ENCODE data around the gene KLHDC8A.
"Not testable (repeated sequence)": the region's sequence is repeated elsewhere in the genome, so short reads cannot be mapped to it uniquely, and the experiment has no call there.

KLHDC8A gene, protein sequence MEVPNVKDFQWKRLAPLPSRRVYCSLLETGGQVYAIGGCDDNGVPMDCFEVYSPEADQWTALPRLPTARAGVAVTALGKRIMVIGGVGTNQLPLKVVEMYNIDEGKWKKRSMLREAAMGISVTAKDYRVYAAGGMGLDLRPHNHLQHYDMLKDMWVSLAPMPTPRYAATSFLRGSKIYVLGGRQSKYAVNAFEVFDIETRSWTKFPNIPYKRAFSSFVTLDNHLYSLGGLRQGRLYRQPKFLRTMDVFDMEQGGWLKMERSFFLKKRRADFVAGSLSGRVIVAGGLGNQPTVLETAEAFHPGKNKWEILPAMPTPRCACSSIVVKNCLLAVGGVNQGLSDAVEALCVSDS

GRCh38 chr1:205356440-205357139, at the start of gene KLHDC8A:
Gene KLHDC8A, minus strand, starts transcription at chr1:205356922. Its CDS starts 13,318 bp downstream, at chr1:205343604.
- no peak for DNase-seq (ENCODE audit: low read depth in 3 of 3, low spot score in 1 of 3)

DNA sequence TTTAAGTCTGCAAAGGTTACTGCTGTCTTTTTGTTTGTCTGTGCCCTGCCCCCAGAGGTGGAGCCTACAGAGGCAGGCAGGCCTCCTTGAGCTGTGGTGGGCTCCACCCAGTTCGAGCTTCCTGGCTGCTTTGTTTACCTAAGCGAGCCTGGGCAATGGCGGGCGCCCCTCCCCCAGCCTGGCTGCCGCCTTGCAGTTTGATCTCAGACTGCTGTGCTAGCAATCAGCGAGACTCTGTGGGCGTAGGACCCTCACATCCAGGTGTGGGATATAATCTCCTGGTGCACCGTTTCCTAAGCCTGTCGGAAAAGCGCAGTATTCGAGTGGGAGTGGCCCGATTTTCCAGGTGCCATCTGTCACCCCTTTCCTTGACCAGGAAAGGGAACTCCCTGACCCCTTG, 49.5 kb upstream of the KLHDC8A start:
- not testable (repeated sequence) for DNase-seq (ENCODE audit: low read depth in 3 of 3, low spot score in 1 of 3)

DNA sequence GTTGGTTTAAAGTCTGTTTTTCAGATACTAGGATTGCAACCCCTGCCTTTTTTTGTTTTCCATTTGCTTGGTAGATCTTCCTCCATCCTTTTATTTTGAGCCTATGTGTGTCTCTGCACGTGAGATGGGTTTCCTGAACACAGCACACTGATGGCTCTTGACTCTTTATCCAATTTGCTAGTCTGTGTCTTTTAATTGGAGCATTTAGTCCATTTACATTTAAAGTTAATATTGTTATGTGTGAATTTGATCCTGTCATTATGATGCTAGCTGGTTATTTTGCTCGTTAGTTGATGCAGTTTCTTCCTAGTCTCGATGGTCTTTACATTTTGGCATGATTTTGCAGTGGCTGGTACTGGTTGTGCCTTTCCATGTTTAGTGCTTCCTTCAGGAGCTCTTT, 47.8 kb upstream of the KLHDC8A start:
- not testable (repeated sequence) for DNase-seq (ENCODE audit: low read depth in 3 of 3, low spot score in 1 of 3)

GRCh38 chr1:205398586-205398985, 41.9 kb upstream of the KLHDC8A start:
- DNase-seq (ENCODE audit: low read depth in 3 of 3, low spot score in 1 of 3): no peak

DNA sequence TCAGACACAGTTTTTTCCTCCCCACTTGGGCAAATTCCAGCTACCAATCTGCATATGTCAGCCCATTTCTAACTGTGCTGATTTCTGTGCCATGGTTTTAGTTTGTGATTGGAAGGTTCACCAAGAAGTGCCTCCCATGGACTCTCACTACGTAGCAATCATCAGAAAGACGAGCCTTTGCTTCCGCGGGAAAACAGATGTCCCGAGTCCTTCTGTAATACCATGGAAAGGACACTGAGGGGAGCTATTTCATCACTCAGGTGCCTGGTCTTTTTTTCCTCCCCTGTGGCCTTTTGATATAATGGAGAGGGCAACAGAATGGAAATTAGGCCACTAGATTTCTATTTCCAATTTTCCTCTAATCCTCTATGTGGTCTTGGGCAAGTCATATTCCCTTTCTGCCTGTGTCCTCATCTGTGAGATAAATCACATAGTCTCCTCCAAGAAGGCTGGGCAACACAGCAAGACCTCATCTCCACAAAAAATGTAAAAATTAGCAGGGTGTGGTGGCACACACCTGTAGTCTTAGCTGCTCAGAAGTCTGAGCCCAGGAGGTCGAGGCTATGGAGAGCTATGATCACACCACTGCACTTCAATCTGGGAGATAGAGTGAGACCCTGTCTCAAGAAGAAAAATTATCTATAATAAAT, 40.4 kb upstream of the KLHDC8A start:
- no peak for DNase-seq (ENCODE audit: low read depth in 3 of 3, low spot score in 1 of 3)

DNA sequence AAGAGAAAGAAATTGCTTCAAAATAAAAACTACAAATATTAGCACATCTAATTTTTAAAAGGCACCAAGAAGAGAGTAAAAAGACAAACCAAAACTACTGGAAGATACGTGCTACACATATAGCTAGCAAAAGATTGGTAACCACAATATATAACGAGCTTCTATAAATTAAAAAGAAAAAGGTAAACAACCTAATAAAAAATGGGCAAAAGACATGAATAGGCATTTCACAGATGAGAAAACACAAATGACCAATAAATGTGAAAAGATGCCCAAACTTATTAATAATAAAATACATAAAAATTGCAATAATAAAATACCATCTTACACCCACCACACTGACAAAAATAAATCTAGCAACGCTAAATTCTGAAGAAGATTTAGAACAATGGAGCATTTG, 38.9 kb upstream of the KLHDC8A start:
- DNase-seq (ENCODE audit: low read depth in 3 of 3, low spot score in 1 of 3): no peak

DNA sequence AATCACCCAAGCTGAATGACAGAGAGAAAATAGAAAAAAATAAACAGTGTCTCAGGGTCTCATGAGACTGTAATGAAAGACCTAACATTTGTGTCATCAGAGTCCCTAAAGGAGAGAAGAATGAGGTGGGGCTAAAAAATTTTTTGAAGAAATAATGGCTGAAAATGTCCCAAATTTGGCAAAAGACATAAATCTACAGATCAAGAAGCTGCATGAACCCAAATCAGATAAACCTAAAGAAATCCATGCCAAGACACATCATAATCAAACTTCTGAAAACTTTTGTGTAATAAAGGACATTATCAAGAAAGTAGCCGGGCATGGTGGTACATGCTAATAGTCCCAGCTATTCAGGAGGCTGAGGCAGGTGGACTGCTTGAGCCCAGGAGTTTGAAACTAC, 35.9 kb upstream of the KLHDC8A start:
- DNase-seq (ENCODE audit: low read depth in 3 of 3, low spot score in 1 of 3): no peak

DNA sequence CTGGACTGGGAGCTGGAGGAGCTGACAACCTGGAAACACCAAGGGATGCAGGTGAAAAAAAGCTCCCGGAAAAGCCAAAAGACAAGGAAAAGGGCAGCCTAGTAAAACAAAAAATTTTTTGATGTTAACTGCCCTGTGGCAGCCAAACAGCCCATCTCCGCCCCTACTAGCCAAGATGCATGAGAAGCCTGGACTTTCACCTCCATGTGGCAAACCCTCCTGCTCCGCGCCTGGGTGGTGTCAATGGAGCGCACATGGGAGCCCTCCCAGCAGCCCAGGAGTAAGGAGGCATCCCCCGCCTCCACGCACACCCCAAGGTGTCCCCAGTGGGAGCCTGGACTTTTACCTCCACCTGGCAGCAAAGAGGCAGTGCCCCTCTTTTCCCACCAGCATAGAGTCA, 34.7 kb upstream of the KLHDC8A start:
- no peak for DNase-seq (ENCODE audit: low read depth in 3 of 3, low spot score in 1 of 3)

GRCh38 chr1:205387845-205388244, 31.1 kb upstream of the KLHDC8A start:
- DNase-seq (ENCODE audit: low read depth in 3 of 3, low spot score in 1 of 3): no peak

DNA sequence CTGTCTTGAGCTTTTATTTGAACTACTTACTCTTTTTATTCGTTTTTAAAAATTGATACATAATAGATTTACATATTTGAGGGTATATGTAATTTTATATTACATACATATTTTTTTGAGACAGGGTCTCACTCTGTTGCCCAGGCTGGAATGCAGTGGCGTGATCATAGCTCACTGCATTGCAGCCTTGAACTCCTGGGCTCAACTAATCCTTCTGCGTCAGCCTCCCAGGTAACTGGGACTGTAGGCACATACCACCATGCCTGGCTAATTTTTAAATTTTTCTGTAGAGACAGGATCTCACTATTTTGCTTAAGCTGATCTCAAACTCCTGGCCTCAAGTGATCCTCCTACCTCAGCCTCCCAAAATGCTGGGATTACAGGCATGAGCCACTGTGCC, 26.3 kb upstream of the KLHDC8A start:
- DNase-seq (ENCODE audit: low read depth in 3 of 3, low spot score in 1 of 3): not testable (repeated sequence)

DNA sequence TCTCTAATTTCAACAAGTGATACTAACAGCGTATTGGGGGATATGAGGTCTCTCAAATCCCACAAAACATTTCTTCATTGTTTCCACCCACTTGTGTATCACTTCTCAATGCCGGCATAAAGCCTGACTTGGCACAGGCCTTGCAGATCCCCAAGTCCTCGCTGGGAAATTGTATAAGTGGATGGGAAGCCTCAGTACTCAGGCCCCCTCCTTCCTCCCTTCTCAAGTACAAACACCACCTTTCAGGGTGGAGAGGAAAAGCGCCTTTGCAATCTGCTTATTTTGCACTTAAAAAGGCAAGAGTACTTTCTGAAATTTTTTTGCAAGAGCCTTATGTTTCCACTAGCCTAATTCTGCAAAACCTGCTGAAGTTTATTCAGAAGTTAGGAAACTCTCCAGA, 25.8 kb upstream of the KLHDC8A start:
- no peak for DNase-seq (ENCODE audit: low read depth in 3 of 3, low spot score in 1 of 3)

GRCh38 chr1:205381305-205381704, 24.6 kb upstream of the KLHDC8A start:
- no peak for DNase-seq (ENCODE audit: low read depth in 3 of 3, low spot score in 1 of 3)

DNA sequence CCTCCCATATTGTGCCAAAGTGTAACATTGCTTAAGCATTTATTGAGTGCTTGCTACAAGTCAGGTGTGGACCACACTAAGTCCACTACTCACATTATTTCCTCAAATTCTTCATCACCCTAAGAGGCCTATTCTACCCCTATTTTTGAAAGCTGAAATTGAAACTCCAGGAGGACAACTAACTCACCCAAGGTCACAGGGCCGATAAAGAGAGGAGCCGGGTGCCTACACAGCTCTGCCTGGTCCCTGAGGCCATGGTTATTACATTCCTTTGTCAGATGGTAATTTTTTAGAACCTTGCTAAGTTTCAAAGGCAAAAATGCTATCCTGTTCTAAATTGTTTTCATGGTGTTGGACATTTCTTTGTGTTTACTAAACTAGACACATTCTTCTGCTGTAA, 24.2 kb upstream of the KLHDC8A start:
- no peak for DNase-seq (ENCODE audit: low read depth in 3 of 3, low spot score in 1 of 3)

- DNase-seq (ENCODE audit: low read depth in 3 of 3, low spot score in 1 of 3): no peak
These were observed 22.3 kb upstream of the KLHDC8A start for GRCh38 chr1:205379056-205379455.

- DNase-seq (ENCODE audit: low read depth in 3 of 3, low spot score in 1 of 3): no peak
These were observed 20.6 kb upstream of the KLHDC8A start for GRCh38 chr1:205377355-205377754.

DNA sequence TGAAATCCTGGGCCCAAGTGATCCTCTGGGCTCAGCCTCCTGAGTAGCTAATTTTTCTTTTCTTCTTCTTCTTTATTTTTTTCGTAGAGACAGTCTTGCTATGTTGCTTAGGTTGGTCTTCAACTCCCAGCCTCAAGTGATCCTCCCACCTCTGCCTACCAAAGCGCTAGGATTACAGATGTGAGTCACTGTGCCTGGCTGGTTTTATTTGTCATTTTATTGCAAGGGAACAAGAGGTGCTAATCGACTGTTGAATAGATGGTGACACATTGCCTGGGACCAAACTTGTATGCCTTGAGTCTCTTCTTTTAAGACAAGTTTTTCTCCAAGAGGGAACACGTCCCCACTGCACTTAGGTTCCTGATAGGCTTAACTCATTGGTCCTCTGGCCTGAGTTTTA, 20.0 kb upstream of the KLHDC8A start:
- no peak for DNase-seq (ENCODE audit: low read depth in 3 of 3, low spot score in 1 of 3)

DNA sequence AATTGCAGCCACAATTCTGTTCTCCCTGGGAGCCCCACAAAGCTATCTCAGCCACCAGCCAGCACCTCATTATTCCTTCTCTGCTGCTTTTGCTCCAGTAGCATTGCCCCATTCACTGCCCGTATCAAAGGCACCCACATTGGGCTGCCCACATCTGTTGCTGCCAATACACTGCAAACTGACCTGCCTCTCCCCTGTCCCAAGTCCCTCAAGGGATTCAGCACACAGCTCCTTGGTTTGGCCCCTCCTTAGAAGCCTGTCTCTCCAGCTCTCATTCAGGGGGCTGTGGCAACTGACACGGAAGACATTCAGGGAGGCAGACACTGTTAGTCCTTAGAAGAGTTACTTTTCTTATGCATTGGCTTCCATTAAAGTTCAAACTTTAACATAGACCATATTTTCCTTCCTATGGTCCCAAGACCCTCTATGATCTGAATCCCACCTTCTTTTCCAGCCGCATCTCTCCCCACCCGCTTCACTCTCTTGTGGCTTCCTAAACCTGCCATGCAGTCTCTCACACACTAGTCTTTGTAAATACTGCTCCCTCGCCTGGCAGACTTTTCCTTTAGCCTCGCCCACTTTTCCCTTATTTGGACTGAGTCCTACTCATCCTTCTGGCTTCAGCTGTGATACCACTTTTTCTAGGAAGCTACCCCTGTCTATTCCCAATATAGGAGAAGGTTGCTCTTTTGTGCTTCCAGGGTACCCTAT, 19.3 kb upstream of the KLHDC8A start:
- DNase-seq (ENCODE audit: low read depth in 3 of 3, low spot score in 1 of 3): no peak

- no peak for DNase-seq (ENCODE audit: low read depth in 3 of 3, low spot score in 1 of 3)
These were observed 17.7 kb upstream of the KLHDC8A start for GRCh38 chr1:205374210-205375078.

- no peak for DNase-seq (ENCODE audit: low read depth in 3 of 3, low spot score in 1 of 3)
These were observed 17.1 kb upstream of the KLHDC8A start for GRCh38 chr1:205373798-205374175.

- no peak for DNase-seq (ENCODE audit: low read depth in 3 of 3, low spot score in 1 of 3)
These were observed 16.5 kb upstream of the KLHDC8A start for GRCh38 chr1:205373022-205373797.

Measured in stimulated activated CD4-positive, alpha-beta T cell treated with anti-CD3 and anti-CD28 coated beads, TNF-alpha, amount 100 ng/mL, for 1 hour (primary cell).